Left forelimb (tissue), 1 donor: ENCODE data around the gene UGT2A2.
"Not testable (repeated sequence)": the region's sequence is repeated elsewhere in the genome, so short reads cannot be mapped to it uniquely, and the experiment has no call there.

Experiments
- DNase-seq: peaks from one replicate; pipeline ENCODE4 v3.0.0-alpha.2; 2018; ENCODE audit warnings: low spot score

UGT2A2 gene

DNA sequence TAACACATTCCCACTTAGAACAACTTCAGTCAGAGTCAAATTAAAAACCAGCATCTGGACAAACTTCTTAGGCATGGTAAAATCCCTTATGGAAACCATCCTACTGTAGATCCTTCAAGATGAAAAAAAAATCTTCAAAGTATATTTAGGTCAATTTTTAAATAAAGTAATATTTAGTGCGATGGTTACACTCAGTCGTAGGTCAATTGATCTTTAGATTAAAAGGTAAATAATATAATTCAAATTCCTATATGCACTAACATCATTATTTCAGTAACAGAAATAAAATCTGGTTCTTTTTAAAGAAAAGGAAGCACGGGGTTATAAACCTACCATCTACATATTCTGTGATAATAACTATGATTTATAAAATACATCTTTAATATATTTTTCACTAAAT is at the start of gene UGT2A2:
Gene UGT2A2 (minus strand): TSS at position 101 of the 400 bp plus-strand sequence. CDS start 2 bp downstream, at position 99.
- no peak for DNase-seq

DNA sequence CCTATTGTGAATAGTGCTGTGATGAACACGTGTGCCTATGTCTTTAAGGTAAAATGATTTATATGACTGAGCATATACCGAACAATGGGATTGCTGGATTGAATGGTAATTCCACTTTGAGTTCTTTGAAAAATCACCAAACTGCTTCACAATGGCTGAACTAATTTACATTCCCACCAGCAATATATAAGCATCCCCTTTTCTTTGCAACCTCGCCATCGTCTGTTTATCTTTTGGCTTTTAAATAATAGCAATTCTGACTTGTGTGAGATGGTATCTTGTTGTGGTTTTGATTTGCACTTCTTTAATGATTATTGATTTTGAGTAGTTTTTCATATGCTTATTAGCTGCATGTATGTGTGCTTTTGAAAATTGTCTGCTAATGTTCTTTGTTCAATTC is 45.4 kb upstream of the UGT2A2 start:
- no peak for DNase-seq

DNA sequence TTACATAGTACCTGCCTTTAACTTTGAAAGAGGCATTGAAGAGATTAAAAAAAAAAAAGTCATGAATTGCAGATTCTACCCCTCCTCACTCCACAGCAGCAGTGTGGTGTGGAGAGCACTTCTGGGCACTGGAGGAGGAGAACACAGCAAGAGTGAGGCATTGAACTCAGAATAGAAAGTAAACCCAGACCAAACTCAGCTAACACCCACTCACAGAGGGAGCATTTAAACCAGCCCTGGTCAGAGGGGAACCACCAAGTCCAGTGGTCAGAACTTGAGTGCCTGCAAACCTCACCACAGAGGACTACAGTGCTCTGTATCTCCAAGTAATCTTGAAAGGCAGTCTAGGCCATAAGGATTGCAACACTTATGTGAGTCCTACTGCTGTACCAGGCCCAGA is 29.2 kb upstream of the UGT2A2 start:
- no peak for DNase-seq

DNA sequence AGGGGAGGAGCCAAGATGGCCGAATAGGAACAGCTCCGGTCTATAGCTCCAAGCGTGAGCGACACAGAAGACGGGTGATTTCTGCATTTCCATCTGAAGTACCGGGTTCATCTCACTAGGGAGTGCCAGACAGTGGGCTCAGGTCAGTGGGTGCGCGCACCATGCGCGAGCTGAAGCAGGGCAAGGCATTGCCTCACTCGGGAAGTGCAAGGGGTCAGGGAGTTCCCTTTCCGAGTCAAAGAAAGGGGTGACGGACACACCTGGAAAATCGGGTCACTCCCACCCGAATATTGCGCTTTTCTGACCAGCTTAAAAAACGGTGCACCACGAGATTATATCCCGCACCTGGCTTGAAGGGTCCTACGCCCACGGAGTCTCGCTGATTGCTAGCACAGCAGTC is 24.6 kb upstream of the UGT2A2 start:
- DNase-seq: not testable (repeated sequence)

DNA sequence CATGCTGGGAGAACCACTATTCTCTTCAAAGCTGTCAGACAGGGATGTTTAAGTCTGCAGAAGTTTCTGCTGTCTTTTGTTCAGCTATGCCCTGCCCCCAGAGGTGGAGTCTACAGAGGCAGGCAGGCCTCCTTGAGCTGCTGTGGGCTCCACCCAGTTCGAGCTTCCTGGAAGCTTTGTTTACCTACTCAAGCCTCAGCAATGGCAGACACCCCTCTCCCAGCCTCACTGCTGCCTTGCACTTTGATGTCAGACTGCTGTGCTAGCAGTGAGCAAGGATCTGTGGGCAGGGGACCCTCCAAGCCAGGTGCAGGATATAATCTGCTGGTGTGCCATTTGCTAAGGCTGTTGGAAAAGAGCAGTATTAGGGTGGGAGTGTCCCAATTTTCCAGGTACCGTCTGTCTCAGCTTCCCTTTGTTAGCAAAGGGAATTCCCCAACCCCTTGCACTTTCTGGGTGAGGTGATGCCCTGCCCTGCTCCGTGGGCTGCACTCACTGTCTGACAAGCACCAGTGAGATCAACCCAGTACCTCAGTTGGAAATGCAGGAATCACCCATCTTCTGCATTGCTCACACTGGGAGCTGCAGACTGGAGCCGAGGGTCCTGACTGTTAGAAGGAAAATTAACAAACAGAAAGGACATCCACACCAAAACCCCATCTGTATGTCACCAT is 21.8 kb upstream of the UGT2A2 start:
- DNase-seq: not testable (repeated sequence)

DNA sequence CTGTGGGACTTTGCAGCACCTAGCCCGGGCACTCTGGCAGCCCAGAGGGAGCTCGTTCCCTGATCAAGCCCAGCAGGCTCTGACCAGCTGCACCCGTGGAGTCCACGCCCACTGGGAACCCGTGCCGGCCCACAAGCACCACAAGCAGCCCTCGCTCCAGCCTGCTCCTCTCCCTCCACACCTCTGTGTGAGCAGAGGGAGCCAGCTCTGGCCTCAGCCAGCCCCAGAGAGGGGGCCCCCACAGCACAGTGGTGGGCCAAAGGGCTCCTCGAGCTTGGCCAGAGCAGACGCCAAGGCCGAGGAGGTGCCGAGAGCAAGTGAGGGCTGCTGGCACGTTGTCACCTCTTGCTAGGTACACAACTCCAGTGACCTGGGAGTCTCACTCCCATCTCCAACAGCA is 18.7 kb upstream of the UGT2A2 start:
- no peak for DNase-seq

DNA sequence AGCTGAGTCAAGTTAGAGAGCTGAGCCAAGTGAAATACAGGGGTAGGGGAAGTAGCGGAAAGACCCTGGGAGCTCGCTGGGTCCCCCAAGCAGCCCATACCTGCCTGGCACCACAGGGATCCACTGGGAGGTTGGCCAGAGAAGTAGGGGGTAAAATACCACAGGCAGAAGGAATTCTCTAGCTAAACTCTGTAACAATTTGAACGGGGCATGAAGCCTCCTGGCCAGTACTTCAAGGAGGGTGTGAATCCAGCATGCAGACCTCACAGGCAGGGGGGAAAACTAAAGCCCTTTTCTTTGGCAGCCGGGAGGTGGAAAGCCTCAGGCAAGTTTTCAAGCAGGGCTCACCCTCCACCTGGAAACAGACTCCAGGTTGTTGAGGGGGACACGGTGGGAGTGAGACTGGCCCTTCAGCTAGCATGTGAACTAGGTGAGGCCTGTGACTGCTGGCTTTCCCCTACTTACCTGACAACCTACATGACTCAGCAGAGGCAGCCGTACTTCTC is 17.3 kb upstream of the UGT2A2 start:
- no peak for DNase-seq

DNA sequence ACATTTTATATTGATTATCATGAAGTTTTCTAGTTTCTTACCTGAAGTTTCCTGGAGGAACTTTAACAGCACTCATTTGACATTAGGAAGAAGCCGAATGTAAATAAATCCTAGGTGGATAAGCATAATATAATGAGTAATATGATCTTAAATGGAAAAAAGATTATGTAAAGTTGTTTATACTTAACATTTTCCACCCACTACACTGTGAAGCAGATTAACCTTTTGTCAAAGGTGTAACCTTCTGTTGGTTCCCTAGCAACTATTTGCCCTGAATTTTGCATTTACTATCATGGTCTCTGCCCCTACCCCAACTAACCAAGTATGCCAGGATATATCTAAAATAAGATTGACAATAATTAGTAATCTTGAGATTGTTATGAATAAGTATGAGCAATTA is 13.7 kb upstream of the UGT2A2 start, which contains the start of gene UGT2A1:
Gene UGT2A1 (minus strand): TSS at position 101 of the 400 bp plus-strand sequence. CDS start 5,603 bp downstream, outside the sequence.
- no peak for DNase-seq

DNA sequence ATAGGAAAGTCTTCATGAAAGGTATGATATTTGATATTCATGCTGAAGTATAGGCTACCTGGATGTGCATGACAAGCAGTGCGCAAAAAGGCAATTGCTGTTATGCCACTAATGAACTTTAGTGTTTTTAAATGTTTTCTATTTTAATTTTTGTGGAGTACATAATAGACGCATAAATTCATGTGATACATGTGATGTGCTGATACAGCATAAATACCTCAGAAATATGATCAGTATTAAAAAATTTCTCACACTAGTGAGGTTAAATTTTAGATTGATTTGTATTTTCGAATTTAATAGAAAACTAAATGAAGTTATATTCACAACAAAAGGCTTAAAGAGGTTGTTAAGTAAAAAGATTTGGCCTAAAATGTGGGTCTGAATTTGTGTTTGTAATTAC is 11.4 kb upstream of the UGT2A2 start:
- no peak for DNase-seq

DNA sequence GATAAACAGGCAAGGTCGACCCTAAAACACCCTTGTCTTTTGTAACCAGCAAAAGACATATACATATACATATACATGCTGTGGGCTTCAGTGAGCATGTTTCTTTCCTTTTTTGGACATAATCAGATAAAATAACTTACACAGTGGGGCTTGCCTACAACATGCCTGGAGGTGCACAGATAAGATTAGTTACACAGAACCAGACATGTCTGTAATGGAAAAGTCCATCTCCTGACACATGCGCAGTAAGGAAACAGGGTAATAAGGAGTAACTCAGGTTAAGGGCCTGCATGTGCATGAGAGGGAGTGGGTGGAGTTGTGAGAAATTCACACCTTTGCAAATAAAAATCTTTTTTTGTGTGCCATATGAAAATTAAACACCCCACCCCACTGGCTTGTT is 10.2 kb upstream of the UGT2A2 start:
- DNase-seq: no peak

DNA sequence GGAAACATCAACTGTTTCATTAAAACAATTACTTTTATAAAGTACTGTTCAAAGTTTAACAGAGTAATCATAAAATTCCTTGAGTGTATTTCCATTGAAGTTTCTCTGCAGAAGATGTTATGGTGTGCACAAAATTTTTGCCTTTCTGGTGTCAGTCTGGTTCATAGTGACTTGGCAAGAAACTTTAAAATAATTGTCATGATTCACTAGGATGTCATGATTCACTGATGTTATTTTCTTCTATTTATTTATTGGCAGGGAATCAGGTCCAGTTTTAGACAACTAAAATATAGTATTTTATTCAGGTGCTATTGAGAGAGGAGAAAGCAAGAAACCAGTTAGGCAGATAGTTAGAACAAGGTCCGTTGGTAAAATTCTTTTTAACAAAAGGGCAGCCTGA is 9.8 kb upstream of the UGT2A2 start:
- no peak for DNase-seq

DNA sequence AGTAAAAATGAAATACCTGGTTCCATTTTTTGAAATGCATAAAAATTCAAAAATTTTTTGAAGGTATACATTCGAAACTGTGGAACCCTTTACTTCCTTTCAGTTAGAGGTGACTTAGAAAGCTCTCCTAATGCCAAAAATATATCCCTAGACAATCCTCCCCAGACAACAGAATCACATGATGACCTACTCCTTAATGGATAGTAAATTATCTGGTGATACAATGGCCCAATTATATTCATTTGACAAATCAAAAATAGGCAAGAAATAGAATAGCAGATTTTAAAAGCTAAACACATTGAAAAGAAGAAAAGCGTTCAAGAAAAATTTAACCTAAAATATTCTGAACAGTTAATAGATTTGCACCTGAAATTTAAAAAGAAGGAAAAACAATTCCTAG is 3.5 kb upstream of the UGT2A2 start:
- DNase-seq: no peak

DNA sequence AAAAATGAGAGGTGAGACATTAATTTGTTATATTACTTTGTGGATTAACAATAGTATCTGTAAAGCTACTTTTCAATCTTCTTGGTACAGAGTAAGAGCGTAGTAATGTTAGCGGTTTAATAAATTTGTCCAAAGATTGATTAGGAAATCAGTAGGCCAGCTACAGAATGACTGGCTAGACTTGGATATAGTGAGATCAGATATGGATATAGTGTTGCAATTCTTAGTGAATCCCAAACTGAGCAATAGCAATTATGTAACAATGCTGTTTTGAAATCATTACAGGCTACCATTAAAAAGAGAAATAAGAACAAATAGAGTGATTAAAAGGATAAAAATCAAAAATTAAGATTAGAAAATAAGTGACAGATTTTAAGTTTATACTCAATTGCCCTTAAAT is 847 bp upstream of the UGT2A2 start:
- DNase-seq: no peak

DNA sequence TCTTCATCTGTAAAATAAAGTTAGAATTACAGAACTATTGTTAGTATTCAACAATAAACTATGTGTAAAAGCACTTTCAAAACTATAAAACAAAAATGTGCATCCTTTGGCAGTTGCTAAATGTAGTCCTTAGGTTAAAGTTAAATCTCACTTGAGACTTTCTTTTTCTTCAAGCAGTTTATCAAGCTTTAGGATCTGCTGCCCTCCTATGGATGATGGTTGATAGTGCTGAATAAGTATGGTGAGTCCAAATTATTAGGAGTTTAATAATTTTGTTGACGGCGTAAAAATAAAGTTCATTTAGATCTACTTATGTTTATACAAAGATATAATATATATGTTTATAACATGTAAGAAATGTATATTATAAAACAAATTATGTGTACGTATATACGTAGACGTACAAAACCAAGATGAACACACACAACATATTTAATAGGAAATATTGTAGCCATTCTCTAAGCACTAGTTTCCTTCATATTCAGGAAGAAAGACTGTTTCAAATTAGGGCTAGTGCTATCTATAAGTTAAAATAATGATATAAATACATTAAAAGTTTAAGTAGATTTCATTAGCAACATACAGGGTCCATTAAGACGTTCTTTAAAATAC is 22.3 kb downstream of the UGT2A2 start:
- no peak for DNase-seq

DNA sequence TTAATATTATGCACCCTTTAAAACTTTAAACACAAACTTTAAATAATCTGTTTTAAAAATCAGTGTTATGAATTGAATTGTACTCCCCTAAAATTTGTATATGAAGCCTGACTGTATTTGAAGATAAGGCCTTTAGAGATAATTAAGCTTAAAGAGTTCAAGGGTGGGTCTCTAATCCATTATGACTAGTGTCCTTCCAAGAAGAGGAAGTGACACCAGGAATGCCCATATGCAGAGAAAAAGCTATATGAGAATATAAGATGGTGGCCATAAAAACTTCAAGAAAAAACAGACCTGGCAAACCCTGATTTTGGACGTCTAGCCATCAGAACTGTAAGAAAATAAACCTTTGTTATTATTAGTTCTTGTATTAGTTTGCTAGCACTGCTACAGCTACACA is 29.0 kb downstream of the UGT2A2 start:
- DNase-seq: no peak

DNA sequence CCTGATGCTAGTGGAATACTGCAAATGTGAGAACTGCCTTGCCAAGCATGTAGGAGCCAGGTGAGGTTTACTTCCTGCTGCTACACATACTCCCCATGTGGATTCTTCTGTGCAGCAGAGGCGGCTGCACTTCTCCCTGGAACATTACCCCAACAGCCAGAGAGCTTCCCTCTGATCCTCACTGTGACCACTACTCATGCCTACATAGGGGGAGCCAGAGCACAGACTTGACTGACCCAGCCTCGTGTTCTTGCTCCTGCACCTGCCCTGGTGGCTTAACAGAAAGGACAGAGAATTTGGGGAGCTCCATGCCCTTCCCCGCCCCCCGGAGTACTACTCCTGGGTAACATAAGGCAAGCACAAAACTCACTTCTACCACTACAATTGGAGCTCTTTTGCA is 38.4 kb downstream of the UGT2A2 start:
- DNase-seq: no peak

DNA sequence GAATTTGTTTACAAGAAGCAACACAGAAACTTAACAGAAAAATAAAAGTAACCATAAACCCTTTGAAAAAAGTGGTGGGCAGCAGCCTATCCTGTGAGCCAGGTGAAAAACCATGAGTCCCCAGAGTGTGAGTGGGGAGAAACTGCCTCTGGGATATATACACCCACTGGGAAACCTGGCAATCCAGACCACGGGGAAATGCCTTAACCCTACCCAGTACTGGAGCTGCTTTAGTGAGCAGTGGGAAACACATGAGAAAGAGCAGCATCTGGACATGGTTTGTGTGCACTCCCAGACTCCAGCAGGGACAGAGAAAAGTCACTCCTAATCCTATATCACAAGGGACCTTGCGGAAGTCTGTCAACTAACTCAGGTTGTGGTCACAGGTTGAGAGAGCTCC is 39.4 kb downstream of the UGT2A2 start:
- no peak for DNase-seq

DNA sequence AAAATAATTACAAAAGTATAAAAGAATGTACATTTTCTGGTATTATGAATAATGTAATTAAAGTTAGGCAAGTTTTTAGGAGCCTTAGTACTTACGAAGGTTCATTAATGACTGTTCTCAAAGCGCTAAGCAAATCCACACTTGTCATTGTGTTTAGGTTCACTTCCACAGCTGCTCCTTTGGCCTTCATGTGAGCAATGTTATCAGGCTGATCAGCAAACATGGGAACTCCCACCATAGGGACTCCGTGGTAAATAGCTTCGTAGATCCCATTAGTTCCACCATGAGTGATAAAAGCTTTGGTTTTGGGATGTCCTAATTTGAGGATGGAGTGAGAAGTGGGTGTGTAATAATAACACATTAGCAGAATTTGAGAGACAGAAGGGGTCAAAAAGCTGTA is 45.1 kb downstream of the UGT2A2 start:
- DNase-seq: no peak

DNA sequence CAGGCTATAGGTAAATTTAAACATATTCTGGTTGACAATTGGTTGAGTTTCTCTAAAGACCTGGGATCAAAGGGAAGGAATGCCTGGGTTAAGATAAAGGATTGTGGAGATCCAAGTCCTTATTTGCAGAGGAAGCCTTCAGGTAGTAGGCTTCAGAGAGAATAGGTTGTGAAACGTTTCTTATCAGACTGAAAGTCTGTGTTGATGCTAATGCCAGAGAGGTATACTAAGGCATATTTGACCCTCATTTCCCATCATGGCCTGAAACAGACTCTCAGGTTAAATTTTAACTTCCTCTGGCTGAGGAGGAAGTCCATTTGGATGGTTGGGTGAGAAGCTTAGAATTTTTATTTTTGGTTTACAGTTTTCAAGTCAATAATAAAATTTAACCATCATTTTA is 48.1 kb downstream of the UGT2A2 start:
- no peak for DNase-seq

DNA sequence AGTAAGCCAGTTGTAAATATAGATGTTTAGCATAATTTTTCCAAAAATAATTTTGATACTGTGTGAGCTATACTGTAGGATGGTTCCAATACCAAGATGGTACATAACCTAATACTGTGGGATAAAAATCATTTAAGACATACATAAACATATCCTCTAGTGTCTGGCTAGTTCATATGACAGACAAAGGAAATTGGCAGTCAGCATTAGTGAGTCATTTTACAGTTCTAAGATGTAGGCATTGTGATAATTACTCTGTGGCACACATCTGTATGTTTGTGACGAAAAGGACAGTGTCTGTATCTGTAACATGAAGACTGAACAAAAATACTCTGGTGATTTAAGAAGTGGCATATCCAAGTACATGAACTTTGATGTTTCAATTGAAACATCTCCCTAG is 49.6 kb downstream of the UGT2A2 start:
- no peak for DNase-seq

DNA sequence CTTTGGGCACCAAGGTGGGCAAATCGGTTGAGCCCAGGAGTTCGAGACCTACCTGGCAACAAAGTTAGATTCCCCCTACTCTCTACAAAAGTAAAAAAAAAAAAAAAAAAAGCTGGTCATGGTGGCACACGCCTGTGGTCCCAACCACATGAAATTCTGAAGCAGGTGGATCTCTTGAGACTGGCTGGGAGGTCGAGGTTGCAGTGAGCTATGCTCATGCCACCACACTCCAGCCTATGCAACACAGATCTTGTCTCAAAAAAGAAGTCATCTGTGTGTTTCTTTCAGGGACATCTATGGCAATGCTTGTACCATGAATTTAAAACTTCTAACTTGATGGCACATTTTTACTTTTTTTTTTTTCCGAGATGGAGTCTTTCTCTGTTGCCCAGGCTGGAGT is 55.3 kb downstream of the UGT2A2 start:
- no peak for DNase-seq

DNA sequence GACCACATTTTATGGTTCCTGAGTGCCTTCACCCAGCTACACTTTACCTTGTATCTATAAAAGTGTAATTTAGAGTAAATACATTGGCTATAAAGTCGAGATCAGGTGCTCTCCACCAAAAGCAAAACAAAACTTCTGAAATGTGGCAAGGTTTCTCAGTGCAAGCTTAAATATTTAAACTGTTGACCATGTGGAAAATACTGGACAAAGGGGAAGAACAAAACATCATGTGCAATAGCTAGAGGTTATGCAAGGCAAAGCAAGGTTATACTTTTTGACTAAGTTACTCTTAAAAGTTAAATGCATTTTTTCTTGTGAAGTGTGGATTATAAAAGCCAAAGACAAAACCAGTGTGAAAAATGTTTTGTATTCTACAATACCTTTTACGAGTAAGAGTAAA is 55.9 kb downstream of the UGT2A2 start:
- DNase-seq: no peak

DNA sequence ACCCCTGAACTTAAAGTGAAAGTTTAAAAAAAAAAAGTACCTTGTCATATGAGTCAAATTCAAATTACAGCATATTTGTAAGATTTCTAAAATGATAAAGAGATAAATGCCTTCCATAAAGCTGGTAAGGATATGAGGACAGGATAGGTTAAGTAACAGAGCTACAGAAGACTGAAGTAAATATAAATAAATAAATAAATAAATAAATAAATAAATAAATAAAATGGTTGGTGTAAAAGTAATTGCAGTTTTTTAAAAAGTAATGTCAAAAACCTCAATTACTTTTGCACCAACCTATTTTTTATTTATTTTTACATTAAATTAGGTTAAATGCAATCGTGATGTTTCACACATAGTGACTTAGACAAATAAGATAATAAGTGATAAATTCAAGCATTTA is 62.2 kb downstream of the UGT2A2 start:
- DNase-seq: no peak
